Mammary epithelial cell (primary cell): ENCODE data around the gene AKIP1.

Source experiments
- CTCF ChIP-seq, 2 donors: IDR thresholded peaks in 1 of 2; conservative IDR thresholded peaks in 1 of 2; 2 replicates each; pipeline ENCODE4 v1.5.1; 2011 to 2012; ENCODE audit warnings: inconsistent platforms in 2 of 2, low read length in 2 of 2, mild to moderate bottlenecking in 2 of 2, control low read depth in 1 of 2, low read depth in 1 of 2; ENCODE audit not compliant: insufficient read depth in 1 of 2; ENCODE audit errors: extremely low read depth in 1 of 2
- EZH2 ChIP-seq: IDR thresholded peaks from 2 replicates; pipeline ENCODE4 v1.6.1; 2012; ENCODE audit warnings: low read length, inconsistent platforms, borderline replicate concordance

GRCh38 chr11:8937159-8937558 is 26.2 kb downstream of the AKIP1 start:
- TF ChIP-seq CTCF (conservative IDR thresholded peaks at IDR 0.05 in 1 of 2, IDR thresholded peaks at IDR 0.05 in 1 of 2; ENCODE audit: extremely low read depth in 1 of 2, insufficient read depth in 1 of 2, low read depth in 1 of 2, low read length in 2 of 2) (no peak), EZH2 (no peak)
